ENCODE data around the gene BOK. TPM values are rescaled to one million over a fixed set of nuclear protein-coding genes. Genes with fewer than 3 reads are reported as not detected.

BOK gene
- total and polyA plus RNA-seq, 9 of the 15 experiments (the other 6 are each of a cell fraction or from before 2014, with no cell fraction given) = 0.03 to 3.3 (median 2.0) TPM; not detected in 1

DNA sequence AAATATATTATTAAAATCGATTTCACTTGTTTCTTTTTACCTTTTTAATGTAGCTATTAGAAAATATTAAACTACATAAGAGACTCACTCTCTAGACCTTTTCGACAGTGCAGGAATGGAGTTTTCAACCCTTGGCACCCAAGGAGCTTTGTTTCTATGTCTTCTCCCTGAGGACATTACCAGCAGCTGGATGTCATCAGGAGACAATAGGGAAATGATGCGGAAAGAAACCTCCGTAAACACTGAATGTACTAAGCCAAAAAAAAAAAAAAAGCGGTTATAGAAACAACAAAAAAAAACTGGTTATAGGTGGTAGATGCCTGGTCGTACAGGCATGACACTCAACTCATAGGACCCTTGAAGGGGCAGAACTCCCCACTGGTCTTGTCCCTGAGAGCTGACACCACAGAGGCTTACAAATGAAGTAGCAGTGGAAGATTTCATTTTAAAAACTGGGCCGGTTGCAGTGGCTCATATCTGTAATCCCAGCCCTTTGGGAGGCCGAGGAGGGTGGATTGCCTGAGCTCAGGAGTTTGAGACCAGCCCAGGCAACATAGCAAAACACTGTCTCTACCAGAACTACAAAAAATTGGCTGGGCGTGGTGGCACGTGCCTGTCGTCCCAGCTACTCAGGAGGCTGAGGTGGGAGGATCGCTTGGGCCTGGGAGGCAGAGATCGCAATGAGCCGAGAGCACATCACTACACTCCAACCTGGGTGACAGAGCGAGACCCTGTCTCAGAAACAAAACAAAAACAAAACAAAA is 54.7 kb downstream of the BOK start (continued):
- no peak for TF ChIP-seq ZNF586 (CRISPR knock-in tag; conservative IDR thresholded peaks at IDR 0.05)
- no peak for TF ChIP-seq SLC30A9 (CRISPR knock-in tag; IDR thresholded peaks at IDR 0.05)
- no peak for TF ChIP-seq EHMT2 (IDR thresholded peaks at IDR 0.05)

DNA sequence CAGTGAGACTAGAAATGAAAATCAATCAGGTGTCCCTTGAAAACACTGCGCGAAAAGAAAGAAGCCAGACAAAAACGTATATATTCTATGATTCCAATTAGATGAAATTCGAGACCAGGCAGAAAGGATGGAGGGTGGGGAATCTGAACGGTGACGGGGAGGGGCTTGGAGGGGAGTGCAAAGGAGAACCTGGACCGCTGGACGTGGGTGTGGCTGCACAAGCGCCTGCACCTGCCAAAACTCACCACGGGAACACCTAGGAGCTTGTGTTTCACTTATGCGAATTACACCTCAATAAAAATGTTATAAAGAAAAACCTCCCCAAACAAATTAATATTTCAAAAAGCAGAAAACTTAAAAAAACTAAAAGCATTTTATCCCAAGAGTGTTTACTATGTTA is 56.5 kb downstream of the BOK start:
- intact Hi-C loops (cut with micrococcal nuclease) (no loop called here), in situ Hi-C loops (cut with MboI) (no loop called here)
- CTCF ChIA-PET (ENCODE audit: low intra/inter-chr PET ratio) = no interaction called here
- H3K36me3 ChIP-seq (ENCODE audit: control insufficient read depth, insufficient read depth, low read length) = peaks cover 30% of the 10 kb centered on the region; the same call in 2 of the 3 replicates
- BruUV-seq (replicated peaks) = no TSS peak
- H3K27me3 ChIP-seq (ENCODE audit: control insufficient read depth in 2 of 2, insufficient read depth in 2 of 2, low read length in 2 of 2) = no peaks in the 10 kb centered on the region
- 48% methylated on average over 5 of the region's 11 CpGs for WGBS (ENCODE audit: insufficient coverage, low coverage, missing lambda C conversion rate)
- no peak overlapping the region for H3K4me2 ChIP-seq (ENCODE audit: insufficient read depth, low read length)
- peaks cover 8% of the 10 kb centered on the region; the same call in 1 of the 2 replicates for H4K20me1 ChIP-seq (replicated peaks; ENCODE audit: control insufficient read depth, insufficient read depth, low read length)
- FAIRE-seq (no peak), DNase-seq (ENCODE audit: extremely low read depth in 1 of 4, low spot score in 3 of 4) (no peak), ATAC-seq (no peak)
- H3K27ac ChIP-seq (ENCODE audit: extremely low read depth, low read depth, low read length) = no peak overlapping the region
- TF ChIP-seq BCOR (IDR thresholded peaks at IDR 0.05) (no peak), NR1H2 (CRISPR knock-in tag; IDR thresholded peaks at IDR 0.05) (no peak), HNRNPL (IDR thresholded peaks at IDR 0.05; ENCODE audit: low read depth, low read length) (no peak), ZNF217 (CRISPR knock-in tag; IDR thresholded peaks at IDR 0.05) (no peak), ZC3H11A (IDR thresholded peaks at IDR 0.05; ENCODE audit: low read depth, low read length) (no peak), COPS2 (conservative IDR thresholded peaks at IDR 0.05) (no peak), ZNF551 (CRISPR knock-in tag; IDR thresholded peaks at IDR 0.05) (no peak), NUFIP1 (IDR thresholded peaks at IDR 0.05; ENCODE audit: partially characterized antibody) (no peak), ILK (tag; IDR thresholded peaks at IDR 0.05; ENCODE audit: borderline replicate concordance, low read depth) (no peak), ESRRA (IDR thresholded peaks at IDR 0.05; ENCODE audit: borderline replicate concordance, low read depth) (no peak)
- POLR2A ChIA-PET = interaction anchor here (0.5 kb wide), 1 partner anchor 39 kb away, joined by 3 read pairs; no protein-coding TSS in a partner anchor
- H3K4me1 ChIP-seq (replicated peaks in 1 of 2; ENCODE audit: control insufficient read depth in 2 of 2, insufficient read depth in 2 of 2, low read length in 2 of 2) = peaks cover 7 to 32% of the 10 kb centered on the region in 2 experiments; a peak in 4 of 5 replicates
- no peak overlapping the region for H3K9ac ChIP-seq (ENCODE audit: insufficient read depth in 1 of 2, low read depth in 2 of 2, low read length in 2 of 2)
- no peaks in the 10 kb centered on the region for H3K9me1 ChIP-seq (ENCODE audit: control insufficient read depth, insufficient read depth, low read length)
- no peaks in the 10 kb centered on the region for H3K9me3 ChIP-seq (replicated peaks; ENCODE audit: control insufficient read depth, insufficient read depth, low read depth, low read length)
- peaks cover 65% of the 10 kb centered on the region for H3K79me2 ChIP-seq (ENCODE audit: control insufficient read depth, insufficient read depth, low read length)
- H2AFZ ChIP-seq (ENCODE audit: low read depth, low read length) = no peak overlapping the region
- H3K4me3 ChIP-seq = no peak overlapping the region

All from K562 (cell line).